ENCODE results near the gene MYD88. TPM values are rescaled to one million over a fixed set of nuclear protein-coding genes. Genes with fewer than 3 reads are reported as not detected.

Gene MYD88
- total RNA-seq, 1 donor from 2014 or later, result 40.0 TPM

DNA sequence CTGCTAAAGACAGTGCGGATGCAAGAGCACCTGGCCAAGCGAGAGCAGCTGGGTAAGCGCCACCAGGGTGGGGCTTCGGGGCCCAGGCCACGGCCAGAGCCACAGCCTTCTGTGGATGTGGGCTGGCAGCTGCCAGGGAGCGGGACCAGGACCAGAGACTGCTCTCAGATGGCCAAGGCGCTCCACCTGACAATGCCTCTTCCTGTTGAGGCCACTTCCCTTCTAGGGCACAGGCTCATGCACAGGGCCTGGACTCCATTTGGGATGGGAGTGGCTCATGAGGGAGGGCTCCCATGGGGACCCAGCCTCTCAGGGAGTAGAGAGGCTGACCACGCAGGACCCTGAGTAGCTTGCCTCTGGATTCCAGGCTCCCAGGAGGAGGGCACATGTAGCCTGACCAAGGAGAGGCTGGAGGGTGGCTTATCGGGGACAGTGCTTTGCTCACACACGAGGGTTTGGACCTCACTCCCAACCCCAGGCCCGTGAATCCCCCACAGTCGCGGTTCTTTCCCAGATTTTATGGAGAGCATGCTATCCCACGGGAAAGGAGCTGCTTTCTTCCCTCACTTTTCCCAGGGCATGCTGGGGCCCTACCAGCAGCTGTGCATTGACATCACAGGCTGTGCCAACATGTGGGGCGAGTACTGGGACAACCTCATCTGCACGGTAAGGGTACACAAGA lies 26.6 kb upstream of the MYD88 start:
- peak; percentile 76 for DNase-seq (ENCODE audit: low spot score)

- DNase-seq (ENCODE audit: low spot score), result peak; percentile 83
These were observed 26.1 kb upstream of the MYD88 start for GRCh38 chr3:38112378-38112761.

DNA sequence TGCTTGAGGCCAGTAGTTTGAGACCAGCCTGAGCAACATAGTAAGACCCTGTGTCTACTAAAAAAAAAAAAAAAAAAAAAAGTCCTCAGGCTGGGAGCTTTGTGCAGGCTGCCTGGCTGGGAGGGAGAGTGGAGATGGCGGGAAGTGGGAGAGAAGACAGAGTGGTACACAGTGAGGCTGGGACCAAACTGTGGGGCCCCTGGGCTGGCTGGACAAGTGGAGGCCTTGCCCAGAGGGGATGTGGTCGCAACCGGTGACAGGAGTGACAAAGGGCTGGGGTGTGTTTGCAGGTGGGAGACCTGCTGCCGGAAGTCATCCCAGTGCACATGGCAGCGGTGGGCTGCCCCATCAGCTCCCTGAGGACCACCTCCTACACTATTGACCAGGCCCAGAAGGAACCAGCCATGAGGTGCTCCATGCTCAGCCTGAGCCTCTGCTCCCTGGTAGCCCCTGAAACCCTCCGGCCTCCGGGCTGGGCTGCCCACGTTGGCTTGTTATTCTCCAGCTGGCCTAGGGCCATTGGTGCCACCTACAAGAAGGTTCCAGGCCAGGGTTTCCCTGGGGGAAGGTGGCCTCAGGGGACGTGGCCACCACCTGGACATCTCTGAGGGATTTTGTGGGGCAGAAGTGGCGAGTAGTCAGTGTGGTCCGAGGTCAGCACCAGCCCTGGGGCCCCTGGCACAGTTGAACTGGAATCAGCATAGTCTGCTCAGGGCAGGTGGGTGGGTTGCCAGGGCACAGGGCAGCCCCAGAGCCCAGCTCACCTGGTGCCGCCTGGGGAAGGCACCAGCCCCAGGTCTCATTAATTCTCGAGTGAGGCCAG lies 24.2 kb upstream of the MYD88 start:
- DNase-seq (ENCODE audit: low spot score), result peak; percentile 62

- DNase-seq (ENCODE audit: low spot score), result peak; percentile 64
These were observed 23.4 kb upstream of the MYD88 start for GRCh38 chr3:38114875-38115644.

- peak; percentile 83 for DNase-seq (ENCODE audit: low spot score)
These were observed 22.6 kb upstream of the MYD88 start for GRCh38 chr3:38115645-38116427.

- DNase-seq (ENCODE audit: low spot score), result peak; percentile 75
These were observed 21.8 kb upstream of the MYD88 start for GRCh38 chr3:38116471-38117162.

DNA sequence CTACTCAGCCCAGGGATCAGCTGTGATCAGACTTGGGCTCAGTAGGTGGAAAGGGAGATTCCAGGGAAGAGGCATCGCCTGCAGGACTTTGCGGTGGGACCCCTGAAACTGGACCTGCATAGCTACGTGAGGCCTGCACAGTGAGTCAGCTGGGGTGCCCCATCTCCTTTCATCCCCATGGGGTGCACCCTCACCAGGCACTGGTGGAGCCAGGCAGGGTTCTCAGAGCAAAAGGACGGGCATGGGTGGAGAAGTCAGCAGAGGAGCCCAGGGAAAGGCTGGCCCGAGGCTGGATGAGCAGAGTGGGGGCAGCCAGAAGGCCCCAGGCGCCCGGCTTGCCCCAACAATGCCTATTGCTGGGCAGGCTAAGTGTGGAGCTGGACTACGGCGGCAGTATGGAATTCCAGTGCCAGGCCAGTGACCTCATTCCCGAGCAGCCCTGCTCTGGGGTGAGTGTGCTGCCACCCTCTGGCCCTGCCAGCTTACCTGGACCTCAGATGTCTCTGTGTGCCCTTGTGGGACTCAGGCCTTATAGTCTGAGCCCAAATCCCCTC lies 21.2 kb upstream of the MYD88 start:
- peak; percentile 87 for DNase-seq (ENCODE audit: low spot score)

DNA sequence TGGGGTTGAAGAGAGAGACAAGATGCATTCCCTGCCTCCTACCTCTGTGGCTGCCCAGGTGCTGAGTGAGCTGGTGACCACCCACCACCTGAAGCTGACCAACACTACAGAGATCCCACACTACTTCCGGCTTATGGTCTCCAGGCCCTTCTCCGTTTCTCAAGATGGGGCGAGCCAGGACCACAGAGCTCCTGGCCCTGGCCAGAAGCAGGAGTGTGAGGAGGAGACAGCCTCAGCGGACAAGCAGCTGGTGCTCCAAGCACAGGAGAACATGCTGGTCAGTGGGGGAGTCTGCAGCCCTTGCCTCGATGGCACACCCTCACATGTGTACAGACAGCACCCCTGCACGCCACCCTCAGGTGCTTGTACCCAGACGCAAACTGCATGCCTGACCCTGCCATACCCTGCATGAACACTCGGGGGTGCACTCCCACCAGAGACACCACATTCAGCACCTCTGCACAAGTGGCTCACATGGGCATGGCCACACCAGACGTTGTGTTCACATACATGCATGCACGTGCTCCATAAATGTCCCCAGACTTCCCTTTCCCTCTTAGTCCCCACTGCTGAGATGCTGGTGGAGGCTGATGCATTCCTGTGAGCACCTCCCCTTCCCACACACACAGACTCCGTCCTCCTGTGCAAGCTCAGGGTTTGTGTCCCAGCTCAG lies 20.6 kb upstream of the MYD88 start:
- DNase-seq (ENCODE audit: low spot score), result no peak

GRCh38 chr3:38118421-38119247 lies 19.8 kb upstream of the MYD88 start:
- DNase-seq (ENCODE audit: low spot score), result peak; percentile 53

- DNase-seq (ENCODE audit: low spot score), result peak; percentile 41
These were observed 19.3 kb upstream of the MYD88 start for GRCh38 chr3:38119248-38119544.

DNA sequence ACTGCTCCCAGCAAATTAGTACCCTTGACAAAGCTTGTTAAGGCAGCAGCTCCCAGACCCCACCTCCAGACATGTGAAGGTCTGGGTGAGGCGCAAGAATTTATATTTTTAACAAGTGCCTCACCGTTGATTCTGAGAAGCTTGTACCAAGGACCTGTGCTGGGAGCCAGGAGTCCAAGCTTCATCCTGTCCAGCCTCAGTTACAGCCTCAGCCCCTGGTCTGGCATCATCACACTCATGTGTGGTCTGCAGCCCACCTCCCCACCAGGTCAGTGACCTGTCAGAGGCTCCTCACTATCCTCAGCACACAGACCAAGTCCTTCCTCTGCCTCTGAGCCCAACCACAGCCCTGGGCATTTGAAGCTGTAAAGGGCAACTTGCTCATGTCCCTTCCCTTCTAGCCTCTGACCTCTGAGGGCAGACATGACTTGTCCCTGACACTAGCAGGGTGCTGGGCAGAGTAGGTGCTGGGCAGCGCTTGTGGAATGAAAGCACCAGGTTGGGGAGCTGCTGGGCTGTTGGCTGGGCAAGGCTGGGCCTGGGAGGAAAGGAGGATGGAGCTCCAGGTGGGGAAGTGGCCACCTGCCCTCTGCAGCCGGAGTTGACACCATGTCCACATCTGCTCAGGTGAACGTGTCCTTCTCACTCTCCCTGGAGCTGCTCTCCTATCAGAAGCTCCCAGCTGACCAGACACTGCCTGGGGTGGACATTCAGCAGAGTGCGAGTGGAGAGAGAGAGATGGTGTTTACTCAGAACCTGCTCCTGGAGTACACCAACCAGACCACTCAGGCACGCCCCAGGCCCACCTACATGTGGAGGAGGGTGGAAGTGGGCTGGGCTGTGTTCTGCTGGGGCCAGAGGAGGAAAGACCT lies 18.4 kb upstream of the MYD88 start:
- peak; percentile 79 for DNase-seq (ENCODE audit: low spot score)

DNA sequence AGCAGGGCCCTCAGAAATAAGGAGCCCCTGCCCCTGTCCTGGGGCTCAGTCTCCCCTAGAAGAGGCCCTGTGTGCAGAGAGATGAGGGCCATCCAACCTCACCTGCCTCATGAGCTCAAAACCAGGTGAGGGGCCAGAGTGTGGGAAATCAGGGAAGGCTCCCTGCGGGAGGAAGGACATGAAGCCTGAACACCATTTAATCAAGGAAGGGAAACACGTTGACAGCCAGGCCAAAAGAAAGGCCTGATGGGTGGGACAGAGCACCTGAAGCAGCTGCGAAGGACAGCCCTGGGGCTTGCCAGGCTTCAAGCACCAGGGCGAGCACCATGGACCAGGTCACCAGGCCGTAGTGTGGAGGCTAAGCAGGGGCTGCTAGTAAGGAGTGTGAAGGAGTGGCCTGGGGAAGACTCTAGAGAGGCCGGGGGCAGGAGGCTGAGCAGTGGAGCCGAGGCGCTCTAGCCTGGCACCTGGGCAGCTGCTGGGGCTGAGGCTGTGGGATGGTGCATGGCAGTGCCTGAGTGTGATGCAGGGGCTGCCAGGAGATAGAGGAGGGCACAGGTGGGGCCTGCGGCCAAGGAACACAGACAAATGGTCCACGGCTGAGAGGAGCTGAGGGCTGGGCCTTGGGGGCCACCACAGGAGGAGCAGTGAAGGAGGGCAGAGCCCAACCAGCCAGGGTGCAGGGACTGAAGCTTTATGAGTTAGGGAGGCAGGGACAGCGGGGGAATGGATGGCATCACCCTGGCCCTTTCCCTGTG lies 17.6 kb upstream of the MYD88 start:
- no peak for DNase-seq (ENCODE audit: low spot score)

GRCh38 chr3:38121451-38121831 lies 17.0 kb upstream of the MYD88 start:
- DNase-seq (ENCODE audit: low spot score), result peak; percentile 82

DNA sequence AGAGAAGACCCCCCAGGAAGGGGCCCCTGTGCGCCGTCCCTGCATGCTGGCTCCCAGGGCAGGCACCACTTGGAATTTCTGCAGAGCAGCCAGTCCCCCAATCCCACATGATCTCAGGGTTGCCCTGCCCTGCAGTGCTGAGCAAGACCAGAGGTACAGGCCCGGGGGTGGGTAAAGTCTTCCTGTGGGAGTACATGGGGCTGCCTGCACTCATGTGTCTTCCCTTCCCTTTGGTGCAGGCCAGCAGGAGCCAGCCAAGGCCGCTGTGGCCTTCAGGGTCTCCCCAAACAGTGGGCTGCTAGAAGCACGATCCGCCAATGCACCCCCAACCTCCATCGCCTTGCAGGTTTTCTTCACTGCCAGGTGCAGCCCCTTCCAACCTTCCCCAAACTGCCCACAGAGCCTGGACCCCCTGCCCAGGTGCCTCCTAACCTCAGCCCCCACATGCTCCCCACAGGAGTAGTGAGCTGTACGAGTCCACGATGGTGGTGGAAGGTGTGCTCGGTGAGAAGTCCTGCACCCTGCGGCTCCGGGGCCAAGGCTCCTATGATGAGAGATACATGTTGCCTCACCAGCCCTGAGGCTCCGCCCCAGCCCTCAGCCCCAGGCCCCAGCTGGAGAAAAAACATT lies 16.5 kb upstream of the MYD88 start:
- DNase-seq (ENCODE audit: low spot score), result peak; percentile 77

- peak; percentile 62 for DNase-seq (ENCODE audit: low spot score)
These were observed 15.7 kb upstream of the MYD88 start for GRCh38 chr3:38122712-38123290.
